Coronary artery (tissue), 2 donors: ENCODE measurements around the gene SBF1.

ENCODE experiments used
- DNase-seq: peaks from one replicate; pipeline ENCODE4 v3.0.0-alpha.2; 2017; ENCODE audit warnings: low spot score
- H3K27ac ChIP-seq, 2 donors: fragments of 200-600 bp; sonication (generic); one replicate each; pipeline ENCODE4 v1.5.1; 2016 to 2019
- H3K4me3 ChIP-seq: fragments of 200-600 bp; sonication (generic); 2 replicates; pipeline ENCODE4 v1.5.1; 2016; ENCODE audit warnings: mild to moderate bottlenecking, moderate library complexity
- TF ChIP-seq, protein P1 (sequence below): fragments of 200-600 bp; sonication (generic); IDR thresholded peaks from one replicate; pipeline ENCODE4 v1.5.1; 2019; ENCODE audit warnings: antibody characterized with exemption

The SBF1 gene

GRCh38 chr22:50425179-50425916, 49.5 kb downstream of the SBF1 start:
- no peak overlapping the region for H3K27ac ChIP-seq
- TF ChIP-seq, protein P1, sequence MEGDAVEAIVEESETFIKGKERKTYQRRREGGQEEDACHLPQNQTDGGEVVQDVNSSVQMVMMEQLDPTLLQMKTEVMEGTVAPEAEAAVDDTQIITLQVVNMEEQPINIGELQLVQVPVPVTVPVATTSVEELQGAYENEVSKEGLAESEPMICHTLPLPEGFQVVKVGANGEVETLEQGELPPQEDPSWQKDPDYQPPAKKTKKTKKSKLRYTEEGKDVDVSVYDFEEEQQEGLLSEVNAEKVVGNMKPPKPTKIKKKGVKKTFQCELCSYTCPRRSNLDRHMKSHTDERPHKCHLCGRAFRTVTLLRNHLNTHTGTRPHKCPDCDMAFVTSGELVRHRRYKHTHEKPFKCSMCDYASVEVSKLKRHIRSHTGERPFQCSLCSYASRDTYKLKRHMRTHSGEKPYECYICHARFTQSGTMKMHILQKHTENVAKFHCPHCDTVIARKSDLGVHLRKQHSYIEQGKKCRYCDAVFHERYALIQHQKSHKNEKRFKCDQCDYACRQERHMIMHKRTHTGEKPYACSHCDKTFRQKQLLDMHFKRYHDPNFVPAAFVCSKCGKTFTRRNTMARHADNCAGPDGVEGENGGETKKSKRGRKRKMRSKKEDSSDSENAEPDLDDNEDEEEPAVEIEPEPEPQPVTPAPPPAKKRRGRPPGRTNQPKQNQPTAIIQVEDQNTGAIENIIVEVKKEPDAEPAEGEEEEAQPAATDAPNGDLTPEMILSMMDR: no peak
- H3K4me3 ChIP-seq: no peak overlapping the region
- no peak for DNase-seq

- DNase-seq: no peak
- H3K27ac ChIP-seq: no peak overlapping the region
- no peak overlapping the region for H3K4me3 ChIP-seq
- TF ChIP-seq, protein P1: no peak
These were observed 50.9 kb downstream of the SBF1 start for GRCh38 chr22:50423956-50424355.

- no peak for DNase-seq
- TF ChIP-seq, protein P1: no peak
- no peak overlapping the region for H3K27ac ChIP-seq
- H3K4me3 ChIP-seq: no peak overlapping the region
These were observed 51.6 kb downstream of the SBF1 start for GRCh38 chr22:50422961-50423815.

DNA sequence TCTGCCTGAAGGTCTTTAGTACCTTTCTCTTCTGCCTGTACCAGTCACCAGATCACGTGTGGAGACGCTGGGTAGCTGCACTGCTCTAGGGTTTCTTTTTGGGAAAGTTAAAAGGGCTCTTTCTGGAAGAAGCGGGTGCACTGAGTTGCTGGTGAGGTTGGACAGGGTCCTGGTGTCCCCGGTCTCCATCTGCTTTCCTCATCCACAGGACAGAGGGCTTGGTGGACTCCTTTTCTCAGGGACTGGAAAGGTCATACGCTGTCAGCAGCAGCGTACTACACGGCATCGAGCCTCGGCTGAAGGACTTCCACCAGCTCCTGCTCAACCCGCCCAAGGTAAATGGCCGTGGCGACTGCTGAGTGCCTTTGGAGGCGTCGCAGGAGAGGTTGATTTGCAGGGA, 52.8 kb downstream of the SBF1 start:
- DNase-seq: no peak
- Histone ChIP-seq H3K27ac (no peak overlapping the region), H3K4me3 (no peak overlapping the region)
- TF ChIP-seq, protein P1: no peak

DNA sequence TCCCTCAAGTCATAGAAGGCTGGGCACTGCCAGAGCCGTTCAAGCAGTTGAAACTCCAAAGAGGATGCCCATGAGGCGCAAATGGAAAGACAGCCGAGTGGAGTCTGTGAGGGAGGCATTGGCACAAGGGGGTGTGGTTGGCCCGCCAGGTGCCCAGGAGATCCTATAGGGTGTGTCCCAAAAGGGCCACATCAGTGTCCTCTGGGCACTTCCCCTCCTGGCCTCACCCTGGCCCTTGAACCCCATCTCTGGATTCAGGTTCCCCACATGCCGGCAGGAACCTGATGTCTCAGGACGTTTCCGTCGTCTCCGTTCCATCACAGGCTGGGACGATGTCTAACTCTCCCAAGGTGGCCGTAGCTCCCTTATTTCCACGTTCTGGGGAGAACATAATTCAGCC, 54.3 kb downstream of the SBF1 start:
- H3K27ac ChIP-seq: no peak overlapping the region
- TF ChIP-seq, protein P1: no peak
- no peak for DNase-seq

GRCh38 chr22:50420015-50420414, 54.8 kb downstream of the SBF1 start:
- no peak for DNase-seq
- no peak overlapping the region for H3K27ac ChIP-seq
- no peak overlapping the region for H3K4me3 ChIP-seq
- TF ChIP-seq, protein P1: no peak

More for the DNA sequence above, 54.3 kb downstream of the SBF1 start:
- H3K4me3 ChIP-seq: no peak overlapping the region
